ENCODE measurements around the gene SSBP3. TPM values are rescaled to one million over a fixed set of nuclear protein-coding genes. Genes with fewer than 3 reads are reported as not detected.
A peak's percentile ranks its signal among the peaks of the same experiment; 100 is the strongest.

SSBP3 gene
- total RNA-seq, 1 donor from 2014 or later: 161 TPM

DNA sequence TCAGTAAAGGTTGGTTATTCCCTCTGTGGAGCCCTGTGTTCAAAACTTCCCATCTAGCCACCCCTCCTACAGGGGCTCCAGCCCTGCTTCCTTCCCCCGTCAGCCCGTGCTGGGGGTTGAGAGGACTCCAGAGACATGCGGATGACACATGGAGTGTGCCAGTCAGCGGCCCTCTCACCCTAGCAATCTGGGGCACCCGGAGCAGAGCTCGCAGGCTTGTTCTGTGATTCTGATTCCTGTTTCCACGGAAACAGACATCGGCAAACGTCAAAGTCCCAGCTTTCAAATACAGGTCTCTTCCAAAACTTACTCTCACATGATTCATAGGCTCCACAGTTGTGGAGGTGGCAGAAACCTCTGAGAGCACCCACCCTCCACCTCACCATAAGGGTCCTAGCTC, 9.8 kb upstream of the SSBP3 start:
- Mint-ChIP-seq H3K4me1 (ENCODE audit: low read depth) (peaks cover 6% of the 10 kb centered on the region), H3K36me3 (ENCODE audit: insufficient read depth) (no peaks in the 10 kb centered on the region), H3K9me3 (ENCODE audit: low read depth) (no peaks in the 10 kb centered on the region), H3K27ac (no peak overlapping the region), H3K27me3 (peaks cover 22% of the 10 kb centered on the region), H3K4me3 (ENCODE audit: low read depth) (no peak overlapping the region)
- DNase-seq (ENCODE audit: low spot score, unreplicated experiment): no peak
- TF ChIP-seq, protein P1, sequence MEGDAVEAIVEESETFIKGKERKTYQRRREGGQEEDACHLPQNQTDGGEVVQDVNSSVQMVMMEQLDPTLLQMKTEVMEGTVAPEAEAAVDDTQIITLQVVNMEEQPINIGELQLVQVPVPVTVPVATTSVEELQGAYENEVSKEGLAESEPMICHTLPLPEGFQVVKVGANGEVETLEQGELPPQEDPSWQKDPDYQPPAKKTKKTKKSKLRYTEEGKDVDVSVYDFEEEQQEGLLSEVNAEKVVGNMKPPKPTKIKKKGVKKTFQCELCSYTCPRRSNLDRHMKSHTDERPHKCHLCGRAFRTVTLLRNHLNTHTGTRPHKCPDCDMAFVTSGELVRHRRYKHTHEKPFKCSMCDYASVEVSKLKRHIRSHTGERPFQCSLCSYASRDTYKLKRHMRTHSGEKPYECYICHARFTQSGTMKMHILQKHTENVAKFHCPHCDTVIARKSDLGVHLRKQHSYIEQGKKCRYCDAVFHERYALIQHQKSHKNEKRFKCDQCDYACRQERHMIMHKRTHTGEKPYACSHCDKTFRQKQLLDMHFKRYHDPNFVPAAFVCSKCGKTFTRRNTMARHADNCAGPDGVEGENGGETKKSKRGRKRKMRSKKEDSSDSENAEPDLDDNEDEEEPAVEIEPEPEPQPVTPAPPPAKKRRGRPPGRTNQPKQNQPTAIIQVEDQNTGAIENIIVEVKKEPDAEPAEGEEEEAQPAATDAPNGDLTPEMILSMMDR (IDR thresholded peaks at IDR 0.05; ENCODE audit: unreplicated experiment): no peak

DNA sequence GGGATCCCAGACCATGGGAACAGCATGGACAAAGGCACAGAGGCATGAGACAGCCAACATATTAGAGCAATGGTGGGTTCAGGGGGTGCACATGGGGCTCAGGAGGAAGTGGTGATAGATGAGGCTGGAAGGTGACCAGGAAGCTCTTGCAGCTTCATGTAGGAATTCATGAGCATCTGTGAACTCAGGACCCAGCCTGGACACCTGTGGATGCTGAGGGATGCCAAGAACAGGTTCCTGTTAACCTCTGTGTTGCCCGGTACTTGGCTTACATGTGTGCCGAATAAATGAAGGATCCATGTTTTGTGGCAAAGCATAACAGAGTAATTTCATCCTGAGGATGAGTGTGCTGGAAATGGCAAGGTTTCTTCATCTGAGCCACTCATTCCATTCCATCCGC, 9.3 kb upstream of the SSBP3 start:
- Mint-ChIP-seq H3K27ac (no peak overlapping the region), H3K4me3 (ENCODE audit: low read depth) (no peak overlapping the region), H3K27me3 (peaks cover 22% of the 10 kb centered on the region), H3K36me3 (ENCODE audit: insufficient read depth) (no peaks in the 10 kb centered on the region), H3K9me3 (ENCODE audit: low read depth) (no peaks in the 10 kb centered on the region), H3K4me1 (ENCODE audit: low read depth) (peaks cover 8% of the 10 kb centered on the region)
- TF ChIP-seq, protein P1 (IDR thresholded peaks at IDR 0.05; ENCODE audit: unreplicated experiment): no peak
- DNase-seq (ENCODE audit: low spot score, unreplicated experiment): no peak

DNA sequence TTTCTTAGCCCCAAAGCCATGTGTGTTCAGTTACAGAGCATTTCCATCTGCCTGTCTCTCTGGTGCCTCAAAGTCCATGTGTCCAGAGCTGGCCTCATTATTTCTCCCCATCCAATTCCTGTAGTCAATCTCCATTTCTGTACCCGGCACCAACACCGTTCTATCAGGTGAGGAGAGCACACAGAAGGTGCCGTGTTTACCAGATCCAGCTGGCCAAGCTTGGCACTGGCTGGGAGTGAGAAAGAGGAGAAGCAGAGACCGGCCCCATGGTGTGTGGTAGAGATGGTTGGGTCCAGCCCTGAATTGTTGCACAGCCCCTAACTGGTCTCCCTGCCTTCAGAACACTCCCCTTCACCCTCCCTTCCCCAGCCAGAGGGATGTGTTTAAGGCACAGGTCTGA, 7.5 kb upstream of the SSBP3 start:
- H3K4me3 Mint-ChIP-seq (ENCODE audit: low read depth): no peak overlapping the region
- TF ChIP-seq, protein P1 (IDR thresholded peaks at IDR 0.05; ENCODE audit: unreplicated experiment): no peak
- no peaks in the 10 kb centered on the region for H3K36me3 Mint-ChIP-seq (ENCODE audit: insufficient read depth)
- DNase-seq (ENCODE audit: low spot score, unreplicated experiment): no peak
- peaks cover 21% of the 10 kb centered on the region for H3K4me1 Mint-ChIP-seq (ENCODE audit: low read depth)
- peak overlapping the region; percentile 14 for H3K27ac Mint-ChIP-seq
- peaks cover 22% of the 10 kb centered on the region for H3K27me3 Mint-ChIP-seq
- H3K9me3 Mint-ChIP-seq (ENCODE audit: low read depth): no peaks in the 10 kb centered on the region

DNA sequence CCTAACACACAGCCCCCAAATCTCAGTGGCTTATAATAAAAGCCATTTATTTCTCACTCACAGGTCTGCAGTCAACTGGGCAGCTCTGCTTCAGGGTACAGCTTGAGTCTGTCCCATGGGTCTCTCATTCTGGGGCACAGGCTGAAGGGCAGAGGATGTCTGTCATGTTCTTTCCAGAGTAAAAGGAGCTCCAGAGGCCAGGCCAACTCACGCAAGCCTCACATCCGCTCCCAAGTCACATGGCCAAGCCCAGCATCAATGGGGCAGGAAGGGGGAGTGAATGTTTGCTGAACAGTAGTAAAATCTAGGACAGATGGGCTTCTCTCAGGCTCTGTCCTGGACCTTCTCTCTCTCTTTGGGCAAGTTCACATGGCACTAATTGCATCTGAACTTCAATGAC, 7.1 kb upstream of the SSBP3 start:
- no peak for DNase-seq (ENCODE audit: low spot score, unreplicated experiment)
- Mint-ChIP-seq H3K9me3 (ENCODE audit: low read depth) (no peaks in the 10 kb centered on the region), H3K36me3 (ENCODE audit: insufficient read depth) (no peaks in the 10 kb centered on the region), H3K4me3 (ENCODE audit: low read depth) (no peak overlapping the region), H3K27ac (peak overlapping the region; percentile 14), H3K27me3 (peaks cover 22% of the 10 kb centered on the region), H3K4me1 (ENCODE audit: low read depth) (peaks cover 25% of the 10 kb centered on the region)
- TF ChIP-seq, protein P1 (IDR thresholded peaks at IDR 0.05; ENCODE audit: unreplicated experiment): no peak

DNA sequence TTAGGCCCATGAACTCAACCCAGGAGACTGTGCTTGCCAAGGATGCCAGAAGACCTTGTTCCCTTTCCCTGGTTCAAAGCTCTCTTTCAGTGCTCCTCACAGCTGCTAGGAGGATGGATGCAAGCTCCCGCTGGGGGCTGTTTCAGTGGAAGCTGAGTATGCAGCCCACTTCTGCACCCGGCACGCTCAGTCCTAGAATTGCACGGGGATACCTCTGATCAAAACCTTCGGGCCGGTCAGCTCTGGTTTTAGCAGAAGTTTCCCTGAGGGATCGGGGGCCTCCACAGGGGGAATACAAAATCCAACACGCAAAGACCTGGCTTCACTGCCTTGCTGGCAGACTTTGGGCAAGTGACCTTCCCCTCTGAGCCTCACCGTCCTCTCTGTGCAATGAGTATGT, 4.2 kb upstream of the SSBP3 start:
- Mint-ChIP-seq H3K36me3 (ENCODE audit: insufficient read depth) (no peaks in the 10 kb centered on the region), H3K27me3 (peaks cover 12% of the 10 kb centered on the region), H3K4me1 (ENCODE audit: low read depth) (peaks cover 32% of the 10 kb centered on the region), H3K9me3 (ENCODE audit: low read depth) (no peaks in the 10 kb centered on the region), H3K4me3 (ENCODE audit: low read depth) (no peak overlapping the region), H3K27ac (no peak overlapping the region)
- no peak for DNase-seq (ENCODE audit: low spot score, unreplicated experiment)
- TF ChIP-seq, protein P1 (IDR thresholded peaks at IDR 0.05; ENCODE audit: unreplicated experiment): no peak
